BLaER1 (cell line): ENCODE data around the gene TMCO4.

Experiments used
- H3K27ac ChIP-seq: shearing (Covaris generic); formaldehyde crosslinking; 2 replicates; pipeline ENCODE4 v1.8.1; 2022
- H3K27me3 ChIP-seq: shearing (Covaris generic); formaldehyde crosslinking; 2 replicates; pipeline ENCODE4 v1.8.1; 2022
- H3K36me3 ChIP-seq: shearing (Covaris generic); formaldehyde crosslinking; 2 replicates; pipeline ENCODE4 v1.8.1; 2022
- H3K4me1 ChIP-seq: shearing (Covaris generic); formaldehyde crosslinking; 2 replicates; pipeline ENCODE4 v1.8.1; 2022
- H3K4me2 ChIP-seq: shearing (Covaris generic); formaldehyde crosslinking; 2 replicates; pipeline ENCODE4 v1.8.1; 2022
- H3K4me3 ChIP-seq: shearing (Covaris generic); formaldehyde crosslinking; 2 replicates; pipeline ENCODE4 v1.8.1; 2022
- H3K9ac ChIP-seq: shearing (Covaris generic); formaldehyde crosslinking; 2 replicates; pipeline ENCODE4 v1.8.1; 2022
- H3K9me3 ChIP-seq: shearing (Covaris generic); formaldehyde crosslinking; 2 replicates; pipeline ENCODE4 v1.8.1; 2022
- H4K20me1 ChIP-seq: shearing (Covaris generic); formaldehyde crosslinking; 2 replicates; pipeline ENCODE4 v1.8.1; 2022
- Cebpa-rat ChIP-seq: shearing (Covaris generic); IDR thresholded peaks from 2 replicates; pipeline ENCODE4 v1.8.1; 2022

TMCO4 gene

DNA sequence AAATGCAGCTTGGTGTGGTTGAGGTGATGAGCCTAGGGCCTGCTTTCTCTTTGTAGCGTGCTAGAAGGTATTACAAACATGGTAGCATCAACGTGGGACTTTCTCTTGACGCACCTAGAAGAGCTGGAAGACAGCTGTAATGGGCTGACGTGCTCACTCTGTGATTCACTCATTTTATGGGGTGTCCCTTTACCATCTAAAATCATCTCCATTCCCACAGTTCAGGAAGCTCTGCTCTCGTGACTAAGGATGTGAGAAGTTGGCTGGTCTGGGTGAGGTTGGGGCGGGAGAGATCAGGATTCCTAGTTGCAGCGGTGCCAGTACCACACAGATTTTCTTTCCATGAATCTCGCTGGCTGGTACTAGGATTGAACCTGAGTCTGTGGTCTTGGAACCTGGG, 130.8 kb downstream of the TMCO4 start:
- TF ChIP-seq Cebpa-rat = no peak
- Histone ChIP-seq H3K9ac (no peak overlapping the region), H3K27ac (no peak overlapping the region), H3K4me3 (no peak overlapping the region), H3K36me3 (no peaks in the 10 kb centered on the region), H4K20me1 (no peaks in the 10 kb centered on the region), H3K27me3 (peaks cover 32% of the 10 kb centered on the region), H3K4me2 (no peak overlapping the region), H3K4me1 (peaks cover 7% of the 10 kb centered on the region), H3K9me3 (no peaks in the 10 kb centered on the region)

DNA sequence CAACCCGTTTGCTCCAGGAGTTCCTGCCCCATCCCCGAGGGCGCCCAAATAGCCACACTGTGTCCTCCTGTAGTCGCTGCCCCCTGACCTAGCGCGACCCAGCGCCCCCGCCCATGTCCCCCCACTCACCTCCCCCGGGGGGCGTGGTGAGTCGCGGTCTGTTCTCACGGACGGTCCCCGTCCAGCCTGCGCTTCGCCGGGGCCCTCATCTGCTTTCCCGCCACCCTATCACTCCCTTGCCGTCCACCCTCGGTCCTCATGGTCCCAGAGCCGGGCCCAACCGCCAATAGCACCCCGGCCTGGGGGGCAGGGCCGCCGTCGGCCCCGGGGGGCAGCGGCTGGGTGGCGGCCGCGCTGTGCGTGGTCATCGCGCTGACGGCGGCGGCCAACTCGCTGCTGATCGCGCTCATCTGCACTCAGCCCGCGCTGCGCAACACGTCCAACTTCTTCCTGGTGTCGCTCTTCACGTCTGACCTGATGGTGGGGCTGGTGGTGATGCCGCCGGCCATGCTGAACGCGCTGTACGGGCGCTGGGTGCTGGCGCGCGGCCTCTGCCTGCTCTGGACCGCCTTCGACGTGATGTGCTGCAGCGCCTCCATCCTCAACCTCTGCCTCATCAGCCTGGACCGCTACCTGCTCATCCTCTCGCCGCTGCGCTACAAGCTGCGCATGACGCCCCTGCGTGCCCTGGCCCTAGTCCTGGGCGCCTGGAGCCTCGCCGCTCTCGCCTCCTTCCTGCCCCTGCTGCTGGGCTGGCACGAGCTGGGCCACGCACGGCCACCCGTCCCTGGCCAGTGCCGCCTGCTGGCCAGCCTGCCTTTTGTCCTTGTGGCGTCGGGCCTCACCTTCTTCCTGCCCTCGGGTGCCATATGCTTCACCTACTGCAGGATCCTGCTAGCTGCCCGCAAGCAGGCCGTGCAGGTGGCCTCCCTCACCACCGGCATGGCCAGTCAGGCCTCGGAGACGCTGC, 133.9 kb downstream of the TMCO4 start:
- no peaks in the 10 kb centered on the region for H3K36me3 ChIP-seq
- H3K4me2 ChIP-seq = peak overlapping the region; percentile 98
- peak overlapping the region; percentile 79 for H3K4me3 ChIP-seq
- H4K20me1 ChIP-seq = no peaks in the 10 kb centered on the region
- no peaks in the 10 kb centered on the region for H3K9me3 ChIP-seq
- TF ChIP-seq Cebpa-rat = no peak
- no peak overlapping the region for H3K27ac ChIP-seq
- H3K9ac ChIP-seq = no peak overlapping the region
- H3K27me3 ChIP-seq = peaks cover 37% of the 10 kb centered on the region
- H3K4me1 ChIP-seq = peaks cover 7% of the 10 kb centered on the region

DNA sequence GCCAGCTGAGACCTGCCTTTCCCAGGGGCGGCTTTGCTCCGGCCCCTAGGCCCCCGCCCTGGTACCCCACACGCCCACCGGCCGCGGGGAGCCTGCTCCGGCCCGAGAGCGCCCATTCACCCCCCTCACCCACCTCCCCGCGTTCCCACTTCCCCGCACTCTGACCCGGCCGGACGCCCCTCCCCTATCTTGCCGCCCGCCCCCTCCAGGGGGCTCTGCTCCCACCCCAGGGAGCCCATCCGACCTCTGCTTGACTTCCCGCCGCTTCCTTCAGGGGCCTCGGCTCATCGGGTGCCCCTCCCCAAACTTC, 134.6 kb downstream of the TMCO4 start:
- Histone ChIP-seq H3K4me1 (peaks cover 7% of the 10 kb centered on the region), H3K27me3 (peaks cover 37% of the 10 kb centered on the region), H3K9ac (peak overlapping the region; percentile 79), H3K9me3 (no peaks in the 10 kb centered on the region), H3K4me3 (peak overlapping the region; percentile 79), H4K20me1 (no peaks in the 10 kb centered on the region), H3K27ac (peak overlapping the region; percentile 68), H3K36me3 (no peaks in the 10 kb centered on the region), H3K4me2 (peak overlapping the region; percentile 98)
- no peak for TF ChIP-seq Cebpa-rat

DNA sequence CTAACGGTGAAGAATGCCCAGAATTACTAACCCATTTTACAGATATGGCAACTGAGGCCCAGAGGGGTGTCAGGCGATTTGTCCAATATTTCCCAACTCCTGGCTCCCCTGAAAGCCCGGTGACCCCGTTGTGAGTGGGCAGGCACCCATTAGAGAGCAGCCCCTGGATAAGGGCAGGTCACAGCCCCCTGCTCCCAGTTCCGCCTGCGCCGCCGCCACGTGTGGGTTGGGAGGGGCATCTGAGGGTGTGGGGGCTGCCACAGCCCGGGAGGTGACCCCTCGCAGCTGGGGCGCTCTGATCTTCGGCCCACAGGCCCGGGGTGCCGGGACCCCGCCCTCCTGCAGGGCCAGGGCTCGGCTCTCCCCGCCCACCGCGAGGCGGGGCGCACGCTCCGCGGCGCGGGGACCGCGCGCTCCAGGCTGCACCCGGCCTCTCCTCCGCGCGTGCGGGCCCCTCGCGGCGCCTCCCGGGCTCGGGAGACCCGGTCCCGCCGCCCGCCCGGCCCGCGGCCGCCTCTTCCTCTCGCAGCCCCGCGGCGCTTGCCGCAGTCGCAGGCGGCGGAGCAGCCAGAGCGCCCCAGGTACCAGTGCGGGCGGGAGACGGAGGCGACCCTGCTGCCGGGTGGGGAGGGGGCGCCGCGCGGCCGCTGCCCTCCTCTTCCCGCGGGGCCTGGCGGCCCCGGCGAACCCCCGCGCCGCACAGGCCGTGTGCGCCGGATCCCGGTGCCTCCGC, 135.1 kb downstream of the TMCO4 start, which contains the start of gene HTR6:
Gene HTR6 (plus strand): TSS at position 423 of the 733 bp plus-strand sequence. CDS start 879 bp downstream, outside the sequence.
- H3K9ac ChIP-seq = peak within 1 kb of the TSS; percentile 79

DNA sequence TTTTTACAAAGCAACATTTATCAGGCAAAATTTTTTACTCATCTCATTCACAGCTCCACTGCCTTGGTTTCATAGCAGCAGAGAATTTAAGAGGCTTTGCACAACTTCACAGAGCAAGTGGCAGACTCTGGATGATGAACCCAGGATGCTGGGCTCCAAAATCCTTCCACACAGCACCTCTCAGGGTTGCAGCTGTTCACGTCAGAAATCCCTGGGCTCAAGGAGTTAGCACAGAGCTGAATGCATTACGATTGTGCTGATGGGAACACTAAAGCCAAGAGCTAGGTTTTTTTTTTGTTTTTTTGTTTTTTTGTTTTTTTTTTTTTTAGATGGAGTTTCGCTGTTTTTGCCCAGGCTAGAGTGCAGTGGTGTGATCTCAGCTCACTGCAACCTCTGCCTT, 137.4 kb downstream of the TMCO4 start:
- H3K4me3 ChIP-seq = no peak overlapping the region
- H3K27me3 ChIP-seq = peaks cover 37% of the 10 kb centered on the region
- no peak overlapping the region for H3K27ac ChIP-seq
- H3K4me2 ChIP-seq = no peak overlapping the region
- H4K20me1 ChIP-seq = no peaks in the 10 kb centered on the region
- no peaks in the 10 kb centered on the region for H3K9me3 ChIP-seq
- TF ChIP-seq Cebpa-rat = no peak
- H3K4me1 ChIP-seq = peaks cover 13% of the 10 kb centered on the region
- no peak overlapping the region for H3K9ac ChIP-seq
- H3K36me3 ChIP-seq = no peaks in the 10 kb centered on the region

More for the DNA sequence above, 135.1 kb downstream of the TMCO4 start, which contains the start of gene HTR6:
- peak within 1 kb of the TSS; percentile 98 for H3K4me2 ChIP-seq
- H3K4me3 ChIP-seq = peak within 1 kb of the TSS; percentile 79
- H3K36me3 ChIP-seq = no peaks in the 10 kb centered on the region
- no peak for TF ChIP-seq Cebpa-rat
- no peaks in the 10 kb centered on the region for H3K9me3 ChIP-seq
- H3K27ac ChIP-seq = peak within 1 kb of the TSS; percentile 68
- H4K20me1 ChIP-seq = no peaks in the 10 kb centered on the region
- H3K27me3 ChIP-seq = peaks cover 37% of the 10 kb centered on the region
- H3K4me1 ChIP-seq = peaks cover 9% of the 10 kb centered on the region

DNA sequence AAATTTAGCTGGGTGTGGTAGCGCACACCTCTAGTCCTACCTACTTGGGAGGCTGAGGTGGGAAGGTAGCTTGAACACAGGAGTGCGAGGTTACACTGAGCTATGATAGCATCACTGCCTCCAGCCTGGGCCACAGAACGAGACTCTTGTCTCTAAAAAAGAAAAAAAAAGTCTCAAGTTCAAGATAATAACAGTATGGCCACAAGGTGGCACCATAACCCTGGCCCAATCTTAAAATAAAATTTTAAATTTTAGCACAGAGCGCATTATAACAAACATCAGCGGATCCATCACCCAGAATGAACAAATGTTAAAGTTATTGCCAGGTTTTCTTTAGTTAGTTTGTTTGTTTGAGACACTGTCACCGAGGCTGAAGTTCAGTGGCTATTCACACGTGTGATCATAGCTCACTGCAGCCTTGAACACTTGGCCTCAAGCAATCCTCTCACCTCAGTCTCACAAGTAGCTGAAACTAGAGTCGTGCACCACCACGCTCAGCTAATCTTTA, 137.9 kb downstream of the TMCO4 start:
- Histone ChIP-seq H3K27me3 (peaks cover 34% of the 10 kb centered on the region), H3K4me1 (peaks cover 13% of the 10 kb centered on the region), H3K9me3 (no peaks in the 10 kb centered on the region), H3K4me3 (no peak overlapping the region), H3K27ac (no peak overlapping the region), H4K20me1 (no peaks in the 10 kb centered on the region), H3K36me3 (no peaks in the 10 kb centered on the region), H3K4me2 (no peak overlapping the region), H3K9ac (no peak overlapping the region)
- no peak for TF ChIP-seq Cebpa-rat

DNA sequence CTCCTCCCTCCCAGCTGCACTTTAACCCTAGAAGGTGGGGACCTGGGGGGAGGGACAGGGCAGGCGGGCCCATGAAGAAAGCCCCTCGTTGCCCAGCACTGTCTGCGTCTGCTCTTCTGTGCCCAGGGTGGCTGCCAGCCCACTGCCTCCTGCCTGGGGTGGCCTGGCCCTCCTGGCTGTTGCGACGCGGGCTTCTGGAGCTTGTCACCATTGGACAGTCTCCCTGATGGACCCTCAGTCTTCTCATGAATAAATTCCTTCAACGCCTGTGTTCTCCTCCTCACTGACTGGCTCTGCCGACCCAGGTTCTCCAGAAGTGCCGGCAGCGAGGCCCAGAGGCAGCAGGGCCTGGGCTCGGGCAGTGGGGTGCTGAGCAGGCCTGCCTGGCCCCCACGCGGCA, 141.5 kb downstream of the TMCO4 start:
- no peaks in the 10 kb centered on the region for H3K9me3 ChIP-seq
- peaks cover 3% of the 10 kb centered on the region; the same call in 1 of the 2 replicates for H3K27me3 ChIP-seq
- no peak overlapping the region for H3K27ac ChIP-seq
- H4K20me1 ChIP-seq = no peaks in the 10 kb centered on the region
- H3K4me3 ChIP-seq = no peak overlapping the region
- no peak overlapping the region for H3K4me2 ChIP-seq
- peaks cover 15% of the 10 kb centered on the region for H3K4me1 ChIP-seq
- no peaks in the 10 kb centered on the region for H3K36me3 ChIP-seq
- H3K9ac ChIP-seq = no peak overlapping the region
- no peak for TF ChIP-seq Cebpa-rat

DNA sequence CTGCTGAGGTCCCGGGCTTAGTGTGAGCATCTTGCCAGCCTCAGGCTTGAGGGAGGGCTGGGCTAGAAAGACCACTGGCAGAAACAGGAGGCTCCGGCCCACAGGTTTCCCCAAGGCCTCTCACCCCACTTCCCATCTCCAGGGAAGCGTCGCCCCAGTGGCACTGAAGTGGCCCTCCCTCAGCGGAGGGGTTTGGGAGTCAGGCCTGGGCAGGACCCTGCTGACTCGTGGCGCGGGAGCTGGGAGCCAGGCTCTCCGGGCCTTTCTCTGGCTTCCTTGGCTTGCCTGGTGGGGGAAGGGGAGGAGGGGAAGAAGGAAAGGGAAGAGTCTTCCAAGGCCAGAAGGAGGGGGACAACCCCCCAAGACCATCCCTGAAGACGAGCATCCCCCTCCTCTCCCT, 142.2 kb downstream of the TMCO4 start:
- Histone ChIP-seq H3K27me3 (no peaks in the 10 kb centered on the region), H3K4me2 (no peak overlapping the region), H4K20me1 (no peaks in the 10 kb centered on the region), H3K4me3 (no peak overlapping the region), H3K36me3 (no peaks in the 10 kb centered on the region), H3K9ac (no peak overlapping the region), H3K9me3 (no peaks in the 10 kb centered on the region), H3K27ac (no peak overlapping the region), H3K4me1 (peaks cover 15% of the 10 kb centered on the region)
- no peak for TF ChIP-seq Cebpa-rat

DNA sequence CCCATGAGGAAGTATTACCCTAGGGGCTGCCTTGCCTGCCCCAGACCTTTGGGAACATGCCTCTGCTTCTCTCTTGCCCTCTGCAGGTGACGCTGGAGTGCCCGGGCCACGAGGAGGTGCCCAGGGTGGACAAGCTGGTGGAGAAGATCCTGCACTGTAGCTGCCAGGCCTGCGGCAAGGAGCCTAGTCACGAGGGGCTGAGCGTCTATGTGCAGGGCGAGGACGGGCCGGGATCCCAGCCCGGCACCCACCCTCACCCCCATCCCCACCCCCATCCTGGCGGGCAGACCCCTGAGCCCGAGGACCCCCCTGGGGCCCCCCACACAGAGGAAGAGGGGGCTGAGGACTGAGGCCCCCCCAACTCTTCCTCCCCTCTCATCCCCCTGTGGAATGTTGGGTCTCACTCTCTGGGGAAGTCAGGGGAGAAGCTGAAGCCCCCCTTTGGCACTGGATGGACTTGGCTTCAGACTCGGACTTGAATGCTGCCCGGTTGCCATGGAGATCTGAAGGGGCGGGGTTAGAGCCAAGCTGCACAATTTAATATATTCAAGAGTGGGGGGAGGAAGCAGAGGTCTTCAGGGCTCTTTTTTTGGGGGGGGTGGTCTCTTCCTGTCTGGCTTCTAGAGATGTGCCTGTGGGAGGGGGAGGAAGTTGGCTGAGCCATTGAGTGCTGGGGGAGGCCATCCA, 142.8 kb downstream of the TMCO4 start:
- Histone ChIP-seq H3K9me3 (no peaks in the 10 kb centered on the region), H3K27ac (no peak overlapping the region), H4K20me1 (no peaks in the 10 kb centered on the region), H3K4me1 (peaks cover 15% of the 10 kb centered on the region), H3K4me2 (no peak overlapping the region), H3K4me3 (no peak overlapping the region), H3K27me3 (no peaks in the 10 kb centered on the region), H3K36me3 (no peaks in the 10 kb centered on the region), H3K9ac (no peak overlapping the region)
- TF ChIP-seq Cebpa-rat = no peak
